Medulla oblongata (tissue), 1 donor: ENCODE data around the gene QPCTL.
"Not testable (repeated sequence)": the region's sequence is repeated elsewhere in the genome, so short reads cannot be mapped to it uniquely, and the experiment has no call there.

Source experiments
- DNase-seq: peaks from one replicate; pipeline ENCODE4 v3.0.0-alpha.2; 2015; ENCODE audit errors: extremely low spot score

QPCTL gene

GRCh38 chr19:45676851-45677263 lies 15.6 kb upstream of the QPCTL start:
- no peak for DNase-seq

GRCh38 chr19:45677351-45678230 lies 14.9 kb upstream of the QPCTL start:
- DNase-seq, result peak; percentile 62

GRCh38 chr19:45681391-45682015 lies 11.0 kb upstream of the QPCTL start:
- DNase-seq, result peak; percentile 88

GRCh38 chr19:45682117-45682516 lies 10.3 kb upstream of the QPCTL start:
- no peak for DNase-seq

GRCh38 chr19:45682908-45683307 lies 9.6 kb upstream of the QPCTL start:
- DNase-seq, result no peak

- DNase-seq, result not testable (repeated sequence)
These were observed 7.4 kb upstream of the QPCTL start for GRCh38 chr19:45685045-45685444.

- no peak for DNase-seq
These were observed 4.9 kb upstream of the QPCTL start for GRCh38 chr19:45687599-45687998.

- peak; percentile 96 for DNase-seq
These were observed 815 bp upstream of the QPCTL start, which contains the start of gene SNRPD2 for GRCh38 chr19:45691516-45692186. Gene SNRPD2, minus strand, starts transcription at chr19:45691953. Its CDS starts 65 bp downstream, at chr19:45691888.

- peak; percentile 75 for DNase-seq
These were observed 781 bp downstream of the QPCTL start for GRCh38 chr19:45693106-45693788.

GRCh38 chr19:45701676-45702075 lies 9.2 kb downstream of the QPCTL start:
- DNase-seq, result no peak

- no peak for DNase-seq
These were observed 12.6 kb downstream of the QPCTL start for GRCh38 chr19:45705115-45705514.

- DNase-seq, result no peak
These were observed 13.4 kb downstream of the QPCTL start for GRCh38 chr19:45705710-45706415.

GRCh38 chr19:45710356-45711130 lies 18.1 kb downstream of the QPCTL start:
- DNase-seq, result no peak

GRCh38 chr19:45711851-45712698 lies 19.6 kb downstream of the QPCTL start:
- DNase-seq, result no peak

GRCh38 chr19:45712699-45713067 lies 20.2 kb downstream of the QPCTL start:
- DNase-seq, result no peak

GRCh38 chr19:45713141-45713540 lies 20.7 kb downstream of the QPCTL start:
- no peak for DNase-seq

GRCh38 chr19:45715139-45715538 lies 22.7 kb downstream of the QPCTL start:
- no peak for DNase-seq

GRCh38 chr19:45716359-45717130 lies 24.1 kb downstream of the QPCTL start:
- no peak for DNase-seq
